ENCODE measurements around the gene IFNAR1. TPM values are rescaled to one million over a fixed set of nuclear protein-coding genes. Genes with fewer than 3 reads are reported as not detected.

Gene IFNAR1
- total and polyA plus RNA-seq, 2 experiments from 2014 or later = 14.0 to 18.7 TPM

- ATAC-seq (no peak), DNase-seq (ENCODE audit: low spot score) (no peak)
- no peaks in the 10 kb centered on the region for H3K27me3 Mint-ChIP-seq (ENCODE audit: insufficient read depth, low read depth, poor library complexity)
- no peak overlapping the region for H3K27ac Mint-ChIP-seq
- H3K4me3 Mint-ChIP-seq = no peak overlapping the region
- Histone ChIP-seq H3F3A (replicated peaks; ENCODE audit: low read depth) (no peaks in the 10 kb centered on the region), H3K27me3 (ENCODE audit: insufficient read depth) (no peaks in the 10 kb centered on the region), H3K4me3 (no peak overlapping the region), H3K27ac (ENCODE audit: low read depth) (no peak overlapping the region), H3K4me1 (ENCODE audit: insufficient read depth) (no peaks in the 10 kb centered on the region), H2AFZ (no peak overlapping the region), H3K79me2 (replicated peaks; ENCODE audit: insufficient read depth) (no peaks in the 10 kb centered on the region), H3K36me3 (ENCODE audit: insufficient read depth) (no peaks in the 10 kb centered on the region), H4K20me1 (replicated peaks; ENCODE audit: insufficient read depth) (no peaks in the 10 kb centered on the region), H3K9me2 (ENCODE audit: insufficient read depth) (0 out of 2 replicates have a peak, but pooled peaks cover 4% of the 10 kb centered on the region), H3K4me2 (no peak overlapping the region)
- peaks cover 9% of the 10 kb centered on the region for H3K4me1 Mint-ChIP-seq
- H3K9me3 Mint-ChIP-seq = no peaks in the 10 kb centered on the region
- TF ChIP-seq REST (IDR thresholded peaks at IDR 0.05; ENCODE audit: unreplicated experiment) (no peak), ZNF462 (CRISPR knock-in tag; IDR thresholded peaks at IDR 0.05) (no peak), ZNF114 (CRISPR knock-in tag; IDR thresholded peaks at IDR 0.05) (no peak), STAT1 (IDR thresholded peaks at IDR 0.05; ENCODE audit: unreplicated experiment) (no peak), NANOG (IDR thresholded peaks at IDR 0.05; ENCODE audit: borderline replicate concordance) (no peak), JUNB (IDR thresholded peaks at IDR 0.05; ENCODE audit: unreplicated experiment) (no peak), CTCF (conservative IDR thresholded peaks at IDR 0.05; ENCODE audit: low read depth in 2 of 2) (no peak), POLR2AphosphoS5 (IDR thresholded peaks at IDR 0.05; ENCODE audit: low read depth) (no peak), EZH2 (IDR thresholded peaks at IDR 0.05; ENCODE audit: low read depth, unreplicated experiment) (no peak), ETS1 (IDR thresholded peaks at IDR 0.05) (no peak), ZNF331 (CRISPR knock-in tag; IDR thresholded peaks at IDR 0.05; ENCODE audit: low read depth) (no peak)
- H3K36me3 Mint-ChIP-seq (ENCODE audit: low read depth) = no peaks in the 10 kb centered on the region
These were observed 23.8 kb upstream of the IFNAR1 start for GRCh38 chr21:33300701-33301631.
